ENCODE measurements around the gene C3orf85.
"Not testable (repeated sequence)": the region's sequence is repeated elsewhere in the genome, so short reads cannot be mapped to it uniquely, and the experiment has no call there.

C3orf85 gene

GRCh38 chr3:109136523-109136922, at the start of gene C3orf85:
TSS of gene C3orf85 (plus strand) at chr3:109136719. CDS start at chr3:109136848, 129 bp downstream.
- DNase-seq (ENCODE audit: low read depth, low spot score): no peak

GRCh38 chr3:109089265-109089664, 47.3 kb upstream of the C3orf85 start:
- DNase-seq (ENCODE audit: low read depth, low spot score): no peak

- no peak for DNase-seq (ENCODE audit: low read depth, low spot score)
These were observed 44.7 kb upstream of the C3orf85 start for GRCh38 chr3:109091846-109092245.

DNA sequence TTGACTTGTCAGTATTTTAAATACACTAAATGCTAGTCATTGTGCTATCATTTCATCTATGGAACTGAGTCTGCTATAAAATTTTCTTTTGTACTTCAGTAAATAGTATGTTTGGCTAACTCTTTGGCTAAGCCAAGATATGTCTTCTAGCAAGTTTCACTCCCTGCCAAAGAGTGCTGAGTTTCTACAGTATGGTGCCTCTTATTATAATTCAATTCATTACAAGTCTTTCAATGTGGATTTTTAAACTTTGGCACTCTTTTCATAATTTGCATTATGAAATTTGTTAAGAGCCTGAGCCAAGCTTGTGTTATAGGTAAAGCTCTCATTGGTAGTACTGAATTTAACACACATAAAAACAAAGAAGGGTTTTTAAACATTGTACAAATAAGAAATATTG, 43.0 kb upstream of the C3orf85 start:
- DNase-seq (ENCODE audit: low read depth, low spot score): no peak

GRCh38 chr3:109095166-109095565, 41.4 kb upstream of the C3orf85 start:
- no peak for DNase-seq (ENCODE audit: low read depth, low spot score)

DNA sequence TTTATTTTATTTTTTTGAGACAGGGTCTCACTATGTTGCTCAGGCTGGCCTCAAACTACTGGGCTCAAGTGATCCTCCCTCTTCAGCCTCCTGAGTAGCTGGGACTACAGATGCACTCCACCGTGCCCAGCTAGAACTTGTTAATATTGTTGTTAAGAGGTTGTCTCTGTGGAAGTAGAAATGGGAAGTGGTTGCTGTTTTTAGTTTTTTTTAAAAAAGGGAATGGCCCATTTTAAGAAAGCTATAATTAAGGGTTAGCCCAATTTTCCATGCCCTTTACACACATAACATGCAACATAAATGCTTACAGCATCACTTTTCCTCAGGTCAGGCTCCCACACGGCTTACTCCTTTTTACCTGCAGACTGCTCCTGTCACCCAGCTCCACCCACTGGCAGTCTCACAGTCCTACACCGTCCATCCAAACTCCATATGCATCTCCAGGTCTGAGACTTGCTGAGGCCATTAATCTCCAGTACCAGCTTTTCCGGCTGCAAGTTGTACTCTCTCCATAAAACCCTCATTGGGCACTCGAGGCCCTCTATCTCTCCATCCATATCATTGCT, 38.4 kb upstream of the C3orf85 start:
- no peak for DNase-seq (ENCODE audit: low read depth, low spot score)

DNA sequence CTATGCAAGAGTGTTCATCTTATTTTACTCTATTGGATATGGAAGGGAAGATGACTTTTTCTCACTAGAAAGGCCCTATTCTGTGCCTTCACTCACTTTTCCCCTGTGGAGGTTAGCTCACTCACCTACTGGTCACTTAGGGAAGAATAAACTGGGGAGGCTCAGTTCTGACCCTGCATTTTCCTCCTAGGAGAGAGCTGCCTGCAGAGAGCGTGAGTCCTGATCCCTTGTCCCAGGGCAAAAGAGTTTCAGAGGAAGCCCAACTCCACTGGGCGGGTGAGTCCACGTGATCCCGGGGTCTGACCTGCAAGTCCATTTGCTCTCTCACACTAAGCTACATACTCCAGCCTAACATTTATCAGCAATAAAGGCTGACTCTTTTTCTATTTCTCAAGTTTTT, 26.9 kb upstream of the C3orf85 start:
- DNase-seq (ENCODE audit: low read depth, low spot score): no peak

DNA sequence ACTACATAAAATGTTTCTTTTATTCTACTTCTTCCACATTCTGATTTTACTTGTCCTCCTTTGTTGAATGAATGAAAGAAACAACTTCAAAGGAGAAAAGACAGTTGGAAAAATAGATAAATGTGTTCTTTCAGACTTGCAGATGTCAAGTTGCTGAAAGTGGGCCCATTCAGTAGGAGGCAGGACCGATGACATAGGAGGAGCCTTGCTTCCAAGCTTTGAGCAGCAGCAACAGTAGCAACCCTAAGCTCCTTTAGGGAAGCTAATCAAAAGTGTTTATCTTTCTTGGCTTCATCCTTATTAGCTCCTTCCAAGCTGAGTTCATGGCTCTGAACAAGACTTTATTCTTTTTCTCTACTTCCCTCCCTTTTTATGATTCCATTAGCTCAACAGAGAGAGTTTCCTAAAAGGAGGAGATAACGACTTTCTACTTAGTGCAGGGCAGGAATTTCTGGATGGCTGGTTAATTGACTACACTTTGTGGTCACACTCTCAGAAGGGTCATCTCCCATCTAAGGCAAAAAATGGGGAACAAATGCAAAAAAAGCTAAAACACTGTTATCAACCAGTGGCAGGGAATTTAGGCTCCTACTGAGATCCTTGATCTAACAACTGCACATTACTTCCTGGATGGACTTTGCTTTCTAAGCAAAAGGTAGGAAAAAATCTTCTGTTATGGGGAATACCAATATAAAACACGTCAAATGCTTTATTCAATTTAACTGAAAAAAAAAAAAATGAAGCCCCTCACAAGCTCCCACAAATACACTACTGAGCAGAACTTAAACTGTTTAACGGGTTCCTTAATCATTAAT, 23.4 kb upstream of the C3orf85 start:
- DNase-seq (ENCODE audit: low read depth, low spot score): no peak

DNA sequence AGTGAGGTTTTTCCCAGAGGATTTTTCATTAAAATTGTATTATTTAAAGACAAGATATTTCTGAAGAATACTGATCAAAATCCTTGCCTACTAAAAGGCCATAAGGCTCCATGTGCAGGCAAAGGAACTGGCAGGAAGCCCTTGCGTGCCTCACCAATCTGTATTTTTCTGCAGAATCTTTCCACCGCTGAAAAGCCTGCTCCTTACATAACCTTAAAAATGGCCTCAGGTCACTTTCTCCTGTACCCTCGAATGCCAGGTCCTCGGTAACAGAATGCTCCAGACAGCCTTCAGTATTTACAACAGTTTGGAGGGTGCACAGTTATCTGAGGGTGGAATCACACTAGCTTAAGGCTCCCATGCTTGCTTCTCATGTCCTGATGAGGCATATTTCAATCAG, 21.8 kb upstream of the C3orf85 start:
- no peak for DNase-seq (ENCODE audit: low read depth, low spot score)

- no peak for DNase-seq (ENCODE audit: low read depth, low spot score)
These were observed 21.1 kb upstream of the C3orf85 start for GRCh38 chr3:109115451-109115850.

DNA sequence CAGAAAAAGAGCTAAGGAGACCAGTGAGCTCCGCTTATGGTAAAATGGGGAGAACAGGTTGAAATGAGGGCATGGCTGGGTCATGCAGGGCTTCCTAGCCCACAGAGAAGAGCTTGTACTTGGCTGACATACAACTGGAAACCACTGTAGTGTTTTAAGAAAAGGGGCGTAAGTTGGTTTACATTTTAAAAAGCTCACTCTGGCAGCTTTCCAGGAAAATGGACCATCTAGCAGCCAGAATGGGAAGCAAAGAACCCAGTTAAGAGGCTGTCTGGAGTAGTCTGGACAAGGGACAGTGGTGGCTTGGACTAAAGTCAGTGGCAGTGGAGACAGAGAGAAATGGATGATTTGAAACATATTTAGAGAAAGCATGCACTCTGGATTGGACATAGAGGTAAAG, 20.5 kb upstream of the C3orf85 start:
- no peak for DNase-seq (ENCODE audit: low read depth, low spot score)

DNA sequence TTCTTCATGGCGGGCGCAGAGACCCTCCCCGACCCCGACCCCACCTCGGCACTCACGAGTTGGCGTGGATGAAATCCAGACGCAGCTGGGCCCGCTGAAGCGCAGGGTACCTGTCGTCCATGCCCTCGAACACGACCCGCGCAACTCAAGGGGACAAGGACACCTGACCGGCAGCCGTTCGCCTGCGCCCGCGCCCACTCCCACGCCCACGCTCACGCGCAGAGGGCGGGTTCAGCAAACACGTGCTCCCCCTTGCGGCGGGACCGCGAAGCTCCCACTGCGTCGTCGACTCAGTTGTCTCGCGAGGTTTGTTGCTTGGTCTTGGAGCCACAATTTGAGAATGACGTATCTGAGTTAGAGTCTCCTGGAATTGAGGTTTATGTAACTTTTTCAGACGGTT, 18.6 kb upstream of the C3orf85 start, which contains the start of gene MORC1:
MORC1 (minus strand) TSS at position 196 of the 400 bp plus-strand sequence; CDS start at position 121, 75 bp downstream.
- DNase-seq (ENCODE audit: low read depth, low spot score): no peak

DNA sequence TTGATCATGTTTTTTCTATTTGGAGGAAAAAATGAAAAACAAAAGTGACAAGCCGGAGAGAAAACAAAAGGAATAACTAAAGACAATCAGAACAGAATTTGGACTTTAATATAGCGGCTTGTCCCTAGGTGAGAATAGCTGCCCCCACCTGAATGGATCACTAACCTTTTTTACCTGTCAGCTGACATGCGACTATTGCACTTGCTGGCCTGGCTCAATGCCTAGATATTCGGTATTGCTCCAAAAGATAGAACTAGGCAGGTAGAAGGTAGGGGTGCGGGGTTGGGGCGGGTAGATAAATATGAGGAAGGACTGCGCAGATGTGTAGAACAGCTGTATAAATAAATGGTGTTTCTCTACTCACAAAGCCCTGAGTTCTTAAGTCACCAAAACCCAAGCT, 17.9 kb upstream of the C3orf85 start:
- no peak for DNase-seq (ENCODE audit: low read depth, low spot score)

DNA sequence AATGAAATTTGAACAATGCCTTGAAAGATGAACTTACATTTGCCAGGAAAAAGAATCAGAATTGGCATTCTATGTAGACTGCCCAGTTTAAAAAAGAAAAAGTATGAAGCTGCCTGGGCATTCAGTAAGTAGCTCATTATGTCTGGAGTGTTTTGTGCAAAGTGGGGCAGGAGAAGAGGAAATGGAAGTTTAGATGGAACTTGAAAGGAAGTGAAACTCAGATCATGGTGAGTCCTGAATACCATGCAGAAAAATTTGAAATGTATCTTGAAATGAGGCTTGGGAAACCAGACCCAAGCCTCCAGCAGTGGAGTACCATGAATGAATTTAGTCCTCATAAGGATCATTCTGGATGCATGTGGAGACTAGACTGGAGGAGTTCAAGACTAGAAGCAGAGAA, 13.8 kb upstream of the C3orf85 start:
- no peak for DNase-seq (ENCODE audit: low read depth, low spot score)

- DNase-seq (ENCODE audit: low read depth, low spot score): no peak
These were observed 10.6 kb upstream of the C3orf85 start for GRCh38 chr3:109125902-109126301.

DNA sequence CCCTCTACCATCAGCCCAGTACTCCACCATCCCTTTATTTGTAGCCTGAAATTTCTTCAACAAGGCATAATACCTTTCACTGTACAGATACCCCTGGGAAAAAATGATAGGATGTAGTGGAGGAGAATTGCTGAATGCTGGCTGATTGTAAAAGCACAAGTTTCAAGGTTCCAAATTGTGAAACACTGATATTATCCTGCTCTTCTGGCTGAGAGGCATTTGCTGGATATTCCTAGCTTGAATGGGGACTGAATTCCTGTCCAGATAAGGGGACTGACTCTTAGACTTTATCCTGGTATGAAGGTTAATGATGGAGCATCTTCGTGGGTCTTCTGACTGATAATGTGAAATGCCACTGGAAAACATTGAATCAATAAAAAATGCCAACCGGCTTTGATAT, 9.0 kb upstream of the C3orf85 start:
- no peak for DNase-seq (ENCODE audit: low read depth, low spot score)

GRCh38 chr3:109131276-109131675, 5.2 kb upstream of the C3orf85 start:
- no peak for DNase-seq (ENCODE audit: low read depth, low spot score)

GRCh38 chr3:109132801-109133473, 3.6 kb upstream of the C3orf85 start:
- no peak for DNase-seq (ENCODE audit: low read depth, low spot score)

- DNase-seq (ENCODE audit: low read depth, low spot score): not testable (repeated sequence)
These were observed 3.1 kb upstream of the C3orf85 start for GRCh38 chr3:109133474-109133816.

GRCh38 chr3:109137761-109138160, 1.2 kb downstream of the C3orf85 start:
- DNase-seq (ENCODE audit: low read depth, low spot score): no peak

DNA sequence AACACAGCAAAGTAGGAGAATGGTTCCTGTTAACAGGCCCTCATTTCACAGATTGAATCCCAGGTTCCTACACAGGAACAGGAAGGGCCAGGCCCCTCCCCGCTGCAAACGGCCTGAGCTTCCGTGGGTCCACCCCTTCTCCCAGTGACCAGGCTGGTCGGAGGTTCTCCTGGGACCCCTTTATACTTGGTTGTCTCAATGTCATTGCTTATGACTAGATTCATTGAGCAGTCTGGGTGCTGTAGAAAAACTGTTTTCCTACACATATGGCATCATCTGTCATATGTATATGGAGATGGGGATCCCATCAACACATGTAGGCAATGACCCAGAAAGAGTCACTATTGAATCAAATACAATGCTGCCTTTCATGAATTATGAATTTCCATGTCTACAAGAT, 3.8 kb downstream of the C3orf85 start:
- no peak for DNase-seq (ENCODE audit: low read depth, low spot score)

DNA sequence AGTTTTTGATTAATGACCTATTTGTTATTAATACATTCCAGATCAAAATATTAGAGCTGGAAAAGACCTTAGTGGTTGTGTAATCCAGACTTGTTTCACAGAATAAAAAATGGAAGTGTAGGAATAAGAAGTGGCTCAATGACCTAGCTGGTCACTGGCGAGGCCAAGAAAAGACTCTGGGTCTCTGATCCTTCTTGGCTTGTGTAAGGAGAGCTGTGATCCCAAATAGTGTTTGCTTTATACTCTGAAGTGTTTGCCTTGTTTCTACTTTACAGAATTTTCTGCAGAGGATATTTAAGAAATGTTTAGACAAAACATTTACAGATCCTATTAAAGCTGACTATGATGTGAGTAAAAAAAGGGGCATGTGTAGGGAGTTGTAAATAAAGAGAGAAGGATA, 7.1 kb downstream of the C3orf85 start:
- DNase-seq (ENCODE audit: low read depth, low spot score): no peak

- no peak for DNase-seq (ENCODE audit: low read depth, low spot score)
These were observed 12.6 kb downstream of the C3orf85 start for GRCh38 chr3:109149078-109149477.
